IPS-18c (cell line): ENCODE data around the gene TRIM17.
"Not testable (repeated sequence)": the region's sequence is repeated elsewhere in the genome, so short reads cannot be mapped to it uniquely, and the experiment has no call there.

Experiments used
- H3K4me3 ChIP-seq: 2 replicates; pipeline ENCODE4 v1.7.0; 2013; ENCODE audit warnings: low read depth, mild to moderate bottlenecking, low read length, moderate library complexity; ENCODE audit not compliant: insufficient read depth
- H3K9me3 ChIP-seq: one replicate; pipeline ENCODE4 v1.6.1; 2013; ENCODE audit warnings: mild to moderate bottlenecking, low read length, moderate library complexity; ENCODE audit not compliant: control insufficient read depth, insufficient read depth

TRIM17 gene

GRCh38 chr1:228453022-228453560 is 36.4 kb upstream of the TRIM17 start:
- Histone ChIP-seq H3K9me3 (no peaks in the 10 kb centered on the region), H3K4me3 (no peak overlapping the region)

- Histone ChIP-seq H3K9me3 (no peaks in the 10 kb centered on the region), H3K4me3 (no peak overlapping the region)
These were observed 35.7 kb upstream of the TRIM17 start for GRCh38 chr1:228452194-228453021.

GRCh38 chr1:228450200-228450599 is 33.5 kb upstream of the TRIM17 start:
- Histone ChIP-seq H3K9me3 (no peaks in the 10 kb centered on the region), H3K4me3 (no peak overlapping the region)

GRCh38 chr1:228448372-228448771 is 31.7 kb upstream of the TRIM17 start:
- Histone ChIP-seq H3K9me3 (no peaks in the 10 kb centered on the region), H3K4me3 (no peak overlapping the region)

- no peaks in the 10 kb centered on the region for H3K9me3 ChIP-seq
- H3K4me3 ChIP-seq: no peak overlapping the region; the same call in 1 of the 2 replicates
These were observed 30.2 kb upstream of the TRIM17 start for GRCh38 chr1:228446852-228447251.

- no peaks in the 10 kb centered on the region for H3K9me3 ChIP-seq
- H3K4me3 ChIP-seq: peak overlapping the region; percentile 72
These were observed 29.4 kb upstream of the TRIM17 start for GRCh38 chr1:228445843-228446650.

GRCh38 chr1:228445490-228445842 is 28.8 kb upstream of the TRIM17 start:
- Histone ChIP-seq H3K4me3 (peak overlapping the region; percentile 72), H3K9me3 (no peaks in the 10 kb centered on the region)

GRCh38 chr1:228443395-228443794 is 26.7 kb upstream of the TRIM17 start:
- no peaks in the 10 kb centered on the region for H3K9me3 ChIP-seq
- H3K4me3 ChIP-seq: no peak overlapping the region

GRCh38 chr1:228440761-228441500 is 24.3 kb upstream of the TRIM17 start:
- Histone ChIP-seq H3K4me3 (no peak overlapping the region), H3K9me3 (no peaks in the 10 kb centered on the region)

- H3K9me3 ChIP-seq: no peaks in the 10 kb centered on the region
- no peak overlapping the region for H3K4me3 ChIP-seq
These were observed 21.6 kb upstream of the TRIM17 start for GRCh38 chr1:228438266-228438665.

GRCh38 chr1:228437424-228437962 is 20.8 kb upstream of the TRIM17 start:
- Histone ChIP-seq H3K9me3 (no peaks in the 10 kb centered on the region), H3K4me3 (no peak overlapping the region)

- no peak overlapping the region for H3K4me3 ChIP-seq
- H3K9me3 ChIP-seq: no peaks in the 10 kb centered on the region
These were observed 18.0 kb upstream of the TRIM17 start for GRCh38 chr1:228434689-228435088.

- H3K4me3 ChIP-seq, H3K9me3 ChIP-seq: not testable (repeated sequence)
These were observed 16.8 kb upstream of the TRIM17 start for GRCh38 chr1:228433337-228434053.

- Histone ChIP-seq H3K4me3 (no peak overlapping the region), H3K9me3 (peaks cover 2% of the 10 kb centered on the region)
These were observed 13.6 kb upstream of the TRIM17 start for GRCh38 chr1:228430243-228430642.

- Histone ChIP-seq H3K9me3 (peaks cover 2% of the 10 kb centered on the region), H3K4me3 (no peak overlapping the region)
These were observed 13.0 kb upstream of the TRIM17 start for GRCh38 chr1:228429698-228430097.

- H3K4me3 ChIP-seq: no peak overlapping the region
- peaks cover 2% of the 10 kb centered on the region for H3K9me3 ChIP-seq
These were observed 12.3 kb upstream of the TRIM17 start for GRCh38 chr1:228429007-228429406.

- Histone ChIP-seq H3K9me3 (peaks cover 2% of the 10 kb centered on the region), H3K4me3 (no peak overlapping the region)
These were observed 11.8 kb upstream of the TRIM17 start for GRCh38 chr1:228428412-228428811.
